ENCODE data around the gene SMYD3.

- TF ChIP-seq CTCF (IDR thresholded peaks at IDR 0.05; ENCODE audit: insufficient read depth, low read length): no peak
- no peak for TF ChIP-seq GABPA (IDR thresholded peaks at IDR 0.05; ENCODE audit: low read depth)
Observed at GRCh38 chr1:246373828-246374569, 133.1 kb downstream of the SMYD3 start.
